T-helper 1 cell treated with Interleukin-12 subunit alpha and Interleukin-12 subunit beta and Interleukin-4 antibody, amounts not matched to agents 30 μg/mL and 1 μg/mL, for 36 hours (primary cell): ENCODE results near the gene TCEAL8.

Experiments
- H3K27ac Mint-ChIP-seq: one replicate; pipeline ENCODE4 v1.8.0; 2021; ENCODE audit warnings: mild to moderate bottlenecking, mixed read lengths
- H3K27me3 Mint-ChIP-seq: one replicate; pipeline ENCODE4 v1.8.0; 2021; ENCODE audit warnings: low read depth, mixed read lengths
- H3K36me3 Mint-ChIP-seq: one replicate; pipeline ENCODE4 v1.8.0; 2021; ENCODE audit warnings: low read depth, mixed read lengths
- H3K4me1 Mint-ChIP-seq: one replicate; pipeline ENCODE4 v1.8.0; 2021; ENCODE audit warnings: low read depth, mixed read lengths
- H3K4me3 Mint-ChIP-seq: one replicate; pipeline ENCODE4 v1.8.0; 2021; ENCODE audit warnings: mild to moderate bottlenecking, moderate library complexity, mixed read lengths
- H3K9me3 Mint-ChIP-seq: one replicate; pipeline ENCODE4 v1.8.0; 2021; ENCODE audit warnings: mixed read lengths

TCEAL8 gene, protein sequence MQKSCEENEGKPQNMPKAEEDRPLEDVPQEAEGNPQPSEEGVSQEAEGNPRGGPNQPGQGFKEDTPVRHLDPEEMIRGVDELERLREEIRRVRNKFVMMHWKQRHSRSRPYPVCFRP

DNA sequence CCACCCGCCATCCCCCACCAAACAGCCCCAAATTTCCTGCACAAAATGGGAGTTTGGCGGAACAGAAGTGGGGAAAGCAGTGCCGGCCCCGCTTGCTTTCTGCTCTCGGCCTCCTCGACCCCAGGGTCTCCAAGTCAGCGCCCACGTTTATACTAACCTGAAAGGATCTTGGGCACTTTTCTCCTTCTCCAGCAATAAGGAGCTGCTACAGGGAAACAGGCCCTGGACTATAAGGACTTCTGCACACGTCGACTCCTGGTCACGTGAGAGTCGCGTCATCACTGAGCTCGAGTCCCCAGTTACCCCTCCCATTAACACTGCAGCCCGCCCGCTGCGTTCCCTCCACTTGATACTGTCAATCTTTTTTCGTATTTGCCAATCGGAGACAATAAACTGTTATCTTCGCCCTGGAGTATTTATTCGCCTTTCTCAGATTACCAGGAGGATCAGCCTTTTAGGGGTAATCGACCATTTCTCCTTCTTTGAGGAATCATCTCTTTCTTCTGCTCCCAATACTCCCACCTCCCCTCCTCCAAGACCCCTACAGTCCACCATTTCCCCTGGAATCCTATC is at the start of gene TCEAL8:
Gene TCEAL8, minus strand, starts transcription at position 235 of the 573 bp plus-strand sequence. CDS start 1,176 bp downstream, outside the sequence.
- Mint-ChIP-seq H3K9me3 (no peaks in the 10 kb centered on the region), H3K36me3 (peaks cover 16% of the 10 kb centered on the region), H3K4me3 (peak within 1 kb of the TSS; percentile 93)

DNA sequence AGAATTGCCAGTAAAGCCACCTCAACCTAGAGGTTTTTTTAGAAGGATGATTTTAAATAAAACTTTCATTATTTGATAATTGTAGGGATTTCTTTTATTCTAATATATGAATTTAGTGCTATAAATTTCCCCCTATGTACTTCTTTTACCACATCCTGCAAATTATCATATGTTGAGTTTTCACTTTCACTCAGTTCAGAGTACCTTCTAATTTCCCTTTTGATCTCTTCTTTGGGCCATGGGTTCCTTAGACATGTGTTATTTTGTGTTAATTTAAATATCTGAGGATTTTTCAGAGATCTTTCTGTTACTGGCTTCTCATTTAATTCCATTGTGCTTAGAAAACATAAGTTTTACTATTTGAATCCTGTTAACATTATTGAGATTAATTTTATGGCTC is 49.8 kb upstream of the TCEAL8 start:
- Mint-ChIP-seq H3K4me3 (no peak overlapping the region), H3K9me3 (no peaks in the 10 kb centered on the region), H3K36me3 (no peaks in the 10 kb centered on the region)

More for the DNA sequence above, at the start of gene TCEAL8:
- H3K27ac Mint-ChIP-seq: peak within 1 kb of the TSS; percentile 91
- peaks cover 3% of the 10 kb centered on the region for H3K27me3 Mint-ChIP-seq
- H3K4me1 Mint-ChIP-seq: peaks cover 17% of the 10 kb centered on the region

DNA sequence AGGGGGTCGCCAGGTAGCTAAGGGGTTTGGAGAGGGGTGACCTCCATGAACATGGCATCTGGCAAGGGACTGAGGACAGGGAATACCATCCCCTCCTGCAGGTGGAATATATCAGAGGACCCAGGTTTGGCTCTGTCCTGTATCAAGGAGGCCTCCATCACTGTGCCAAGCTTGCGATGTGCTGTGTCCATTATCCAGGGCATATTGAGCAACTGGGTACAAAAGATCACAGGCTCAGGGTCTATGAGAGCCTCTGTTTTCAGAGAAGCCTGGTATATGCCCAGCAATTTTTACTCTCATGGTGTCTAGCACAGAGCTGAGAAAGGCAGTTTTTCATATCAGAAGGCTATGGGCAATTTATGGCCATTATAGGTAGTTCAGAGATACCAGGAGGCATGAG is 38.2 kb upstream of the TCEAL8 start:
- H3K27me3 Mint-ChIP-seq: peaks cover 7% of the 10 kb centered on the region
- H3K9me3 Mint-ChIP-seq: no peaks in the 10 kb centered on the region
- no peak overlapping the region for H3K4me3 Mint-ChIP-seq
- H3K27ac Mint-ChIP-seq: no peak overlapping the region
- H3K36me3 Mint-ChIP-seq: no peaks in the 10 kb centered on the region
- H3K4me1 Mint-ChIP-seq: no peaks in the 10 kb centered on the region

More for the DNA sequence above, 49.8 kb upstream of the TCEAL8 start:
- Mint-ChIP-seq H3K27ac (no peak overlapping the region), H3K27me3 (peaks cover 5% of the 10 kb centered on the region), H3K4me1 (no peaks in the 10 kb centered on the region)

DNA sequence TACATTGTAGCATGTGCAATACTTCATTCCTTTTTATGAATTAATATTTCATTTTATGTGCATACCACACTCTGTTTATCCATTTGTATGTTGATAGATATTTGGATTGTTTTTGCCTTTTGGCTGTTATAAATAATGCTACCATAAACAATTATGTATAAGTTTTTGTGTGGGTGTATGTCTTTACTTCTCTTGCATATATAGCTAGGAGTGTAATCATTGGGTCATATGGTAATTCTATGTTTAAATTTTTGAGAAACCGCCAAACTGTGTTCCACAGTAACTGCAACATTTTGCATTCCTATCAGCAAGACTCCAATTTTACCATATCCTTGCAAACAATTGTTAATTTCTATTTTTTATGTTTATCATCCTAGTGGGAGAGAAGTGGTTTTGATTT is 24.7 kb upstream of the TCEAL8 start:
- H3K27me3 Mint-ChIP-seq: peaks cover 47% of the 10 kb centered on the region
- no peak overlapping the region for H3K27ac Mint-ChIP-seq
- no peak overlapping the region for H3K4me3 Mint-ChIP-seq
- no peaks in the 10 kb centered on the region for H3K36me3 Mint-ChIP-seq
- no peaks in the 10 kb centered on the region for H3K9me3 Mint-ChIP-seq
- H3K4me1 Mint-ChIP-seq: no peaks in the 10 kb centered on the region

DNA sequence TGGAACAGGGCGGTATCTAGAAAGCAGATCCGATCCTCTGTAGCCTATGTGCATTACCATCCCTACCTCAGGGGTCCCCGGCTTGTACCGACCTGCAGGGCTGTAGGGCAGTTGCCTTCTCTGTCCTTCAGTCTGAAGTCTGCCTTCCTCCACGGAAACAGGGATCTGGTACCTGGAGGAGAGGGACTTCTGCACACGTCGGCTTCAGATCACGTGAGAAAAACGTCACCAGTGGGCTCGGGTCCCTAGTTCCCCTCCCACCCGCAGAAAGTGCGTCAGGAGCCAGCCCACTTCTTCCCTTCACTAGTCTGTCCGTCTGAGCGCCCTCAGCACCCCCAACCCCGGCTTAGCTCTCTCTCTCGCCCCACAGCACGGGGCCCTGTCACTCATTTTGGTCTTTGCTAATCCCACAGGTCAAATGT is 21.6 kb upstream of the TCEAL8 start, which contains the start of gene TCEAL5:
Gene TCEAL5, minus strand, starts transcription at position 170 of the 422 bp plus-strand sequence. CDS start 2,187 bp downstream, outside the sequence.
- no peaks in the 10 kb centered on the region for H3K4me1 Mint-ChIP-seq
- H3K27me3 Mint-ChIP-seq: peaks cover 53% of the 10 kb centered on the region
- H3K9me3 Mint-ChIP-seq: no peaks in the 10 kb centered on the region
- H3K4me3 Mint-ChIP-seq: no peak within 1 kb of the TSS
- no peak within 1 kb of the TSS for H3K27ac Mint-ChIP-seq
- H3K36me3 Mint-ChIP-seq: no peaks in the 10 kb centered on the region

DNA sequence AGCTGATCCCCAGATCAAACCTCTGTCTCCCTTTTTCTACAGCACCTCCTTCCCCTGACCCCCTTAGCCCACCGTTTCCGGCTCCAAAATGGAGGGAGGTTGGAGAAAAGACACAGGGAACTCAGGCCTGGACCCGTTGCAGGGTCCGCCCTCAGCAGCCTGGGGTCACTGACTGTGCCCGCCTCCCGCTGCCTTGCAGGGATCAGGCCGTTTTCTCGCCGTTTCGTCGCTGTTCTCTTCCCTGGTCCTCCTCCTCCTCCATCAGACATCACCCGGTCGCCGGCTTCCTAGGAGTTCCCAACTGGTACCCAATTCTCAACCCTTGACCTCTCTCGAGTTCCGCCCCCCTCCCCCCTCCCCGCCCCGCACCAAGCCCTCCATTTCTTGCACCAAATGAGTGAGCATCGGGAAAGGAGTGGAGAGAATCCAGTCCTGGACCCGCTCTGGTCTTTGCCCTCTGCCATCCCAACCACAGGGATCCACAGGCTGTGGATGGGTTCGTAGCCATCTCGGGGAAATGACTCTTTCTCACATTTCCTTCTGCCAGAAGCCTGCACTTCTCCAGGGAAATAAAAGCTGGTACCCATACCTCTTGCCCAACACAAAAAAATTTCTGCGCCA is 21.1 kb upstream of the TCEAL8 start:
- Mint-ChIP-seq H3K27ac (no peak overlapping the region), H3K4me1 (no peaks in the 10 kb centered on the region), H3K27me3 (peaks cover 53% of the 10 kb centered on the region), H3K9me3 (no peaks in the 10 kb centered on the region), H3K36me3 (no peaks in the 10 kb centered on the region), H3K4me3 (no peak overlapping the region)

DNA sequence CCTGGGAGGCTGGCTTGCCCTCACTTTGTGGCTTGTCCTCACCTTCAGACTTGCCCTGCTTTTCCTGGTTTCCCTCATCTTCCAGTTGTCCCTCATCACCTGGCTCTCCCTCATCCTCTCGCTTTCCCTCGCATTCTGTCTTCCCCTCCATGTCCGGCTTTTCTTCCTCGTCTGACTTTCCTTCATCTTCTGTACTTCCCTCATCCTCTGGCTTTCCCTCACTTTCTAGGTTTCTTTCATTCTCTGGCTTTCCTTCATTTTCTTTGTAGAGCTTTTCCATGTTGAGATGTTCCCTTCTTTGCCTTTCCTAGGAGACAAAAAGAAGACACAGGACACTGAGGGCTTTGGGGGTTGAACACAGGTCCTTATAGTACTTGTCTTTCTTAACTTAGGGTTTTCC is 19.3 kb upstream of the TCEAL8 start:
- Mint-ChIP-seq H3K9me3 (no peaks in the 10 kb centered on the region), H3K27ac (no peak overlapping the region), H3K27me3 (peaks cover 50% of the 10 kb centered on the region), H3K36me3 (no peaks in the 10 kb centered on the region), H3K4me1 (no peaks in the 10 kb centered on the region), H3K4me3 (no peak overlapping the region)

DNA sequence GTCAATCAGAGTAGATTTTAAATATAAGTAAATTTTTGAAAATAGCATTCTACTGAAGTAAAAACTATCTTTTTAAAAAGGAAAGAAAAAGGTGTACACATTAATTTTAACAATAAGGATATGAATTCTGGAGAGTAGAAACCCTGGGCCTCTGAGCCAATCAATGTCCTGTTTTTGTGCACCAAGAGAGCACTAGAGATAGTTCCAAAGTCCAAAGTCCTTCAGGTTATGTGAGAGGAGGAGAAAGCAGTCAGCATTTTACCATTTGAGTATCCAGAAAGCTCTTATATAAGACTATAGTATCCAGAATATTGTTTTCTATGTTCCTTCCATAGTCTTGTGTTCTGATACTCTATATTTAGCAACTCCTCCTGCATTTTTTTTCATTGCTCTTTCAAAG is 3.3 kb upstream of the TCEAL8 start:
- peaks cover 13% of the 10 kb centered on the region for H3K4me1 Mint-ChIP-seq

DNA sequence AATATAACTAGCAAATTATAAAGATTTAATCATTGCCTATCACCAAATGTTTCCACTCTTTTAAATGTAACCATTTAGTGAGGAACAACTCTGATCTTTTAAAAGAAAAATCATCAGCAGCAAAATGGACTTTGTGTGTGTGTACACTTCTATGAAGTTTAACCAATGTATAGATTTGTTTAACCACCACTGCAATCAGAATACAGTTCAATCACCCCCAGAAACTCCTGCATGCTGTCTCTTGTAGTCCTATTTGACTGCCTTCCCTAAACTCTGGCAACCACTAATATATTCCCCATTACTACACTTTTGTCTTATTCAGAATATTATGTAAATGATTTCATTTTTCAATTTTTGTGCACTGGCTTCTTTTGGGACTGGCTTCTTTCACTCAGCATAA is 1.7 kb upstream of the TCEAL8 start:
- no peaks in the 10 kb centered on the region for H3K9me3 Mint-ChIP-seq
- H3K4me1 Mint-ChIP-seq: peaks cover 17% of the 10 kb centered on the region
- H3K4me3 Mint-ChIP-seq: no peak overlapping the region
- no peak overlapping the region for H3K27ac Mint-ChIP-seq
- H3K36me3 Mint-ChIP-seq: peaks cover 16% of the 10 kb centered on the region
- peaks cover 12% of the 10 kb centered on the region for H3K27me3 Mint-ChIP-seq

More for the DNA sequence above, 3.3 kb upstream of the TCEAL8 start:
- Mint-ChIP-seq H3K36me3 (peaks cover 15% of the 10 kb centered on the region), H3K9me3 (no peaks in the 10 kb centered on the region), H3K27me3 (peaks cover 17% of the 10 kb centered on the region), H3K4me3 (no peak overlapping the region), H3K27ac (no peak overlapping the region)

DNA sequence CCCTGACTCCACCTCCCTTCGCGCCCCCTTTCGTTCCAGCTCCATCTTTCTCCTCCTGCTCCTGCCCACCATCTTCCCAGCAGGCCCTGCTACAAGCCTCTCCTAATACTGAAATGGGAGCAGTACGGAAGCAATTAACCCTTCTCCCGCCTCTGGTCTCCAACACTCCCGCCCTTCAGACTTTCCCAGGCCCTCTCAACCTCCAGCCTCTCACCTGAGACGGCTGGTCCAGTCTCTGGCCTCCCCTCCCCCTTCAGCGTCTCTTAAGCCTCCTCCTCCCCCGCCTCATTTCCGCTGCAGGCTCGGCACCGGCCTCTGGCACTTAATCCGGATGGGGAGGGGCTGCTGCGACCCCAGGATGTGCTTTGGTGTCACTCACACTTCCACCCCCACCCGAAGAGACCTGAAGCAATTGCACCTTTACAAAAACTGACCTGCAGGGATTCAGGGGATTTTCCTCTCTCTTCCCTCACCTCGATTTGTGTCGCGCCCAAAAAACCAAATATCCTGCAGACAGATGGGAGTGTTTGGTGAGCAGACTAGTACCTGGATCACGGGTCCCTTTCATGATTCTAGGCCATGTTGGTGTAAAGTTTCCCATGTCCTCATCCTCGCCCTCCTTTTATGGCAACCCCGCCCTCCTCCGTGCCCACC is 657 bp downstream of the TCEAL8 start:
- Mint-ChIP-seq H3K9me3 (no peaks in the 10 kb centered on the region), H3K27me3 (peaks cover 3% of the 10 kb centered on the region), H3K4me1 (peaks cover 17% of the 10 kb centered on the region), H3K4me3 (peak overlapping the region; percentile 93), H3K27ac (peak overlapping the region; percentile 91), H3K36me3 (peaks cover 16% of the 10 kb centered on the region)

DNA sequence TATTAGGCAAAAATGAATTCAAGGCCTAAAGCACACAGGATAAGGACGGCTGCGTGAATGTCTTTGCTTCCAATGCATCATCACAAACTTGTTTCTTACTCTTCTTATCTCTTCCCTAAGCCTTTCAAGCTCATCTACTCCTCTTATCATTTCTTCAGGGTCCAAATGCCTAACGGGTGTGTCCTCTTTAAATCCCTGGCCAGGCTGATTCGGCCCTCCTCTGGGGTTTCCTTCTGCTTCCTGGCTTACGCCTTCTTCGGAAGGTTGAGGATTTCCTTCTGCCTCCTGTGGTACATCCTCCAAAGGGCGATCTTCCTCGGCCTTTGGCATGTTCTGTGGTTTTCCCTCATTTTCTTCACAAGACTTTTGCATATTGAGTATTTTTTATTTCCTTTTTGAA is 1.3 kb downstream of the TCEAL8 start:
- Mint-ChIP-seq H3K4me3 (peak overlapping the region; percentile 93), H3K36me3 (peaks cover 16% of the 10 kb centered on the region), H3K27me3 (peaks cover 3% of the 10 kb centered on the region), H3K27ac (peak overlapping the region; percentile 15), H3K9me3 (no peaks in the 10 kb centered on the region), H3K4me1 (peaks cover 17% of the 10 kb centered on the region)

DNA sequence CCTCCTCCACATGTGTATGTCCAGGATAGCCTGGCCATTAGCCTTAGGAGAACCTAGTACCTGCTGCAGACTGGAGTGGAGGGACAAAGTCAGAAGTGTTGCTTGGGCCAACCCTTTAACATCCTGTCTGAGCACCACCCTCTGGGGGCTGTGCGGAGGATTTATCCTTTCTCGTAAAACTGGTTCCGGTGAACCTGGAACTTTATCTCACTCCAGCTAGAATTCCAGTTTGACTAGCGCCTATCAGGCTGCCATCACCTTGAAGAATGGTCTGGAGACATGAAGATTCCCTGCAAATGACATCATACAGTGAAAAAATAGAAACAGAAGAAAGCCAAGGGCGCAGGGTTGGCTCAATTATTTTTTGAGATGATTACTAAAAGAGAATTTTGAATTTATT is 4.0 kb downstream of the TCEAL8 start:
- H3K9me3 Mint-ChIP-seq: no peaks in the 10 kb centered on the region
- H3K4me3 Mint-ChIP-seq: no peak overlapping the region
- peaks cover 16% of the 10 kb centered on the region for H3K36me3 Mint-ChIP-seq
- peaks cover 17% of the 10 kb centered on the region for H3K4me1 Mint-ChIP-seq
- H3K27me3 Mint-ChIP-seq: peaks cover 8% of the 10 kb centered on the region
- H3K27ac Mint-ChIP-seq: no peak overlapping the region

DNA sequence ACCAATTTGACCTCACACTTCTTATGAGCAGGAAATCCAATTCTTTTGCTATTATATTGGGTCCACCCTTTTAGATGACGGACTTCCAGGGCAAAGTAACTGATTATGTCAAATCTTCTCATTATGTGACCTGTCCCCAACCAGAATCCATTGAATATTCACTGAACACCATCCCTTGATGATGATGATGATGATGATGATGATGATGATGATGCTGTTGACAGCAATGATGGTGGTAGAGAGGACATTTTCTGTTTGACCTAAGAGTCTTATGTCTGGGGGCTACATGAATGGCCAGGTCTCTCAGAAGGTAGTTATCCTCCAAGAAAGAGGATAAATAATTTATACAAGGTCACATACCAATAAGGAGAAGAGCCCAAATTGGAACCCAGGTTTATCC is 5.2 kb downstream of the TCEAL8 start:
- Mint-ChIP-seq H3K27ac (no peak overlapping the region), H3K27me3 (peaks cover 8% of the 10 kb centered on the region), H3K36me3 (peaks cover 13% of the 10 kb centered on the region), H3K4me1 (peaks cover 13% of the 10 kb centered on the region), H3K9me3 (no peaks in the 10 kb centered on the region), H3K4me3 (no peak overlapping the region)

DNA sequence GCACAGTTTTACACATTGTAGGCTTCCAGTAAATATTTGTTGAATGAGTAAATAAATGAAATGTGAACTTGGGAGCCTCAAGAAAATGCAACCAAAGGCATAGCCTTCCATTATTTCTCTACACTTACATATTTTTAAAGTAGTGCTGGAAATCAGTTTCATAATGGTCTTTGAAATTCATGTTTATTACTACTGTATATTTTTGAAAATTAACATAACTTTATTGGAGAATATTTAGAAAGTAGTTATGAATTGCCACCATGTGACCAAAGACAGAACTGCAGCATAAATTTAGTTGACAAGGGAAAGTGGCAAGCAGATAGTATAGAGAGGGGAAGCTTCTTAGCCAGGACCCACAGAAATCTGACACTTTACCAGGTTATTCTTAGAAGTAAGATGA is 6.4 kb downstream of the TCEAL8 start:
- H3K27me3 Mint-ChIP-seq: peaks cover 8% of the 10 kb centered on the region

DNA sequence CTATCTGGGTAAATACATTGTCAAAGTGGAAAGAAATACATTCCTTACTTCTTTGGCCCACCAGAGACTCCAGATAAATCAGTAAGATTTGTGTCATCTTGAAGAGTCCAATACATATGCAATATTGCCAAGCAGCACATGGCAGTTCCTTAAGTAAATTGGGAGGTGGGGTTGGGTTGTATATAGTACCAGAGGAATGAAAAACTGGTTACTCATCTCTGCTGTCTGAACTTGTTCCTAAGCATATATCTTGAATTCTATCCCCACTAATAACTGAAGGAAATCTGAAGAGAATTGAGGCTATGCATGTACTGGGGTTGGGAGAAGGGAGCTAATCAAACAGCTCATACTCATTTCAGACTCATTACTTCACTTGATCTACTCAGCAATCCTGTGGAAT is 14.8 kb downstream of the TCEAL8 start:
- Mint-ChIP-seq H3K27me3 (peaks cover 10% of the 10 kb centered on the region), H3K36me3 (no peaks in the 10 kb centered on the region), H3K27ac (no peak overlapping the region), H3K9me3 (no peaks in the 10 kb centered on the region), H3K4me1 (no peaks in the 10 kb centered on the region), H3K4me3 (no peak overlapping the region)

More for the DNA sequence above, 6.4 kb downstream of the TCEAL8 start:
- no peaks in the 10 kb centered on the region for H3K9me3 Mint-ChIP-seq
- H3K4me3 Mint-ChIP-seq: no peak overlapping the region
- H3K36me3 Mint-ChIP-seq: peaks cover 3% of the 10 kb centered on the region
- peaks cover 5% of the 10 kb centered on the region for H3K4me1 Mint-ChIP-seq
- no peak overlapping the region for H3K27ac Mint-ChIP-seq
